Activated T-cell treated with anti-CD3 and anti-CD28 coated beads, Interleukin-2, amount 50 U/mL, for 4 hours (primary cell): Measurements from ENCODE around the gene MCCC2. TPM values are rescaled to one million over a fixed set of nuclear protein-coding genes. Genes with fewer than 3 reads are reported as not detected.

Experiments used
- ATAC-seq, 2 donors: fragments of 200-7000 bp; cut with Tn5 transposase; one replicate each; pipeline ENCODE4 v1.10.0; 2021
- DNase-seq: peaks from one replicate; pipeline ENCODE4 v3.0.0-alpha.2; 2020
- H3K27me3 Mint-ChIP-seq: one replicate; pipeline ENCODE4 v1.8.0; 2021; ENCODE audit warnings: low read depth, mixed read lengths
- H3K36me3 Mint-ChIP-seq: one replicate; pipeline ENCODE4 v1.8.0; 2022; ENCODE audit warnings: mixed read lengths; ENCODE audit not compliant: insufficient read depth
- H3K4me1 Mint-ChIP-seq: one replicate; pipeline ENCODE4 v1.8.0; 2021; ENCODE audit warnings: low read depth, mixed read lengths
- H3K4me3 Mint-ChIP-seq: one replicate; pipeline ENCODE4 v1.8.0; 2021; ENCODE audit warnings: mild to moderate bottlenecking, moderate library complexity, mixed read lengths
- H3K9me3 Mint-ChIP-seq: one replicate; pipeline ENCODE4 v1.8.0; 2021; ENCODE audit warnings: mixed read lengths
- total RNA-seq, 3 donors: library from RNA; stranded (reverse); gene quantifications; one replicate each; pipeline ENCODE4 v1.2.1, GENCODE V29; 2021

MCCC2 gene
- total RNA-seq, 3 donors from 2014 or later: 44.7 to 50.1 (median 48.3) TPM

DNA sequence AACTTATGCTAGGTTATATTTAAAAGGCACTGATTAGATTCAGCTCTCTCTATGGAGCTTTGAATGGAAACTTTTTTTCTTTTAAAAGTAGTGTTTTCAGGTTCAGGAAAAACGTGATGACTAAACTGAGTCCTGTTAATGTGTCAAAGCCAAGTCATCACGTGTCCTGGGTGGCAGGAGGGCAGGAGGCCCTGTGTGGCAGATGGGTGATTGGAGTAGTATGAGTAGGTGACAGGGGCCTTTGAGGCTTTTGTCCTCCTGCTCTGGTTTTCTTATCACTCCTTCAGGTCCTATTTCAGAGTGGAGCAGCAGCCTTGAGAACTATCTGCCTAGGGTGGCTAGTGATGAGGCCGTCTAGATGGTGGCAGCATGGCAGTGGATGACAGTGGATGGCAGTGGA, 114.3 kb downstream of the MCCC2 start:
- peak in 1 of 2 donors; percentile 28 for ATAC-seq
- peaks cover 2% of the 10 kb centered on the region for H3K36me3 Mint-ChIP-seq
- peaks cover 3% of the 10 kb centered on the region for H3K9me3 Mint-ChIP-seq
- no peak overlapping the region for H3K4me3 Mint-ChIP-seq
- DNase-seq: no peak
- peaks cover 16% of the 10 kb centered on the region for H3K27me3 Mint-ChIP-seq
- peaks cover 7% of the 10 kb centered on the region for H3K4me1 Mint-ChIP-seq

DNA sequence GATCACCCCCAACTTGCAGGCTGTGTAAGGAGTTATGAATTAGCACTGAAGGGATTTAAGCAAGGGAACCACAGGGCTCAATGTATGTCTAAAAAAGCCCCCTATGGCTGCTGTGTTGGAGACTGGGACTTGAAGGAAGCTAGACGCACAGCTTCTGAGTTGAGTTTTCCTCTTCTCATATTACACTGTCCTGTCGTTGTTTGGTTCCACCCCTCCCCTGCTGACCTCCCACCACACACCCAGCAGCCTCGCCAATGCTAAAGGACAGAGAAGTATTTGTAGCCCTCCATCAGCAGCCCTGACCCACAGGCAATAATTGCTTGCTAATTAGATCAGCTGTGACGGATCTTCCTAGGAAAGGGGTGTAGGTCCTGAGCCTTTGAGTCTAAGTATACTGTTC, 116.8 kb downstream of the MCCC2 start:
- no peak for DNase-seq
- no peak overlapping the region for H3K4me3 Mint-ChIP-seq
- no peak for ATAC-seq
- H3K36me3 Mint-ChIP-seq: no peaks in the 10 kb centered on the region
- no peaks in the 10 kb centered on the region for H3K9me3 Mint-ChIP-seq
- no peaks in the 10 kb centered on the region for H3K4me1 Mint-ChIP-seq
- peaks cover 17% of the 10 kb centered on the region for H3K27me3 Mint-ChIP-seq

DNA sequence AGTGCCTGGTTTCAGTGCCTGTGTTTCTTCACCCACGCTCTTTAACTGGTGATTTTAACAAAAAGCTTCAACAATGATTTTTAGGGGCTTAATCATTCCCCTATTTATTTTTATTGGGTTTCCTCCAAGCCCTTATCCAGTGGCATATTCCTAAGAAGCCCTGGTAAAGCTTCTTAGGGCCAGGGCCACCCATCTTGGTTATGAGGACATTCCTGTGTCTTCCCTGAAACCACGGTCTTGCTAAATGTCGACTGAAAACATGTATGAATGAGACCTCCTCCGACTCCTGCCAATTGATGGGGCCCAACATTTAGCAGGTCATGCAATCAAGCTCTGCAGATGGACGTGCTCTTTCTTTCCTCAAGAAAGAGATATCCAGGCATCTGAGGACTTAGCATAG, 118.3 kb downstream of the MCCC2 start:
- Mint-ChIP-seq H3K9me3 (no peaks in the 10 kb centered on the region), H3K4me1 (no peaks in the 10 kb centered on the region), H3K27me3 (peaks cover 21% of the 10 kb centered on the region), H3K36me3 (no peaks in the 10 kb centered on the region), H3K4me3 (no peak overlapping the region)
- DNase-seq: no peak
- no peak for ATAC-seq

DNA sequence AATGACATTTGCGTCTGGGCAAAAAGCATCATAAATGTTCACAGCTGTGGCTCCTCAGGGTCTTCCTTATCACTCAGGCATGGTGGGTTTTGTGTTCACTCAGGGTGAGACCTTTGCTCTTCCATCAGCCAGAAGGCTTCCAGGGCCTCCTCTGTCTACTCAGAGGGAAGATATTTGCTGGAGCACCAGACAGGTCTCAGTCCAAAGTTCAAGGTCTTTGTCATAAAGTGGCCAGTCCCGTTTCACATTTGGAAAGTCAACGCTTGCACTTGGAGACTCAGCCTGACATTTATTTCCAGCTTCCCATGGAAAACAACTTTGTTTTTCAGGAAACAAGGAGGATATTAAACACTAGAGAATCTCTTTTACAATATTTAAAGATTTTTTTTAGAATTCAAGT, 119.8 kb downstream of the MCCC2 start:
- no peak overlapping the region for H3K4me3 Mint-ChIP-seq
- no peaks in the 10 kb centered on the region for H3K36me3 Mint-ChIP-seq
- no peaks in the 10 kb centered on the region for H3K4me1 Mint-ChIP-seq
- H3K9me3 Mint-ChIP-seq: no peaks in the 10 kb centered on the region
- H3K27me3 Mint-ChIP-seq: peaks cover 21% of the 10 kb centered on the region
- DNase-seq (no peak), ATAC-seq (no peak)

Other genes with a start within 250 kb of the MCCC2 start
- gene BDP1, start 131.7 kb upstream of the MCCC2 start, total RNA-seq: 10 to 100 TPM; 37.0 to 38.3 (median 37.3) TPM
- not detected for gene CARTPT, start 131.9 kb downstream of the MCCC2 start, total RNA-seq